CD4-positive, alpha-beta T cell treated with Interleukin-6 at 100 ng/mL for 8 hours (primary cell): Measurements from ENCODE around the gene TXNRD3.
"Not testable (repeated sequence)": the region's sequence is repeated elsewhere in the genome, so short reads cannot be mapped to it uniquely, and the experiment has no call there.

Experiments used
- DNase-seq: peaks from one replicate; pipeline ENCODE4 v3.0.0-alpha.2; 2020; ENCODE audit warnings: mixed read lengths, low spot score

TXNRD3 gene

DNA sequence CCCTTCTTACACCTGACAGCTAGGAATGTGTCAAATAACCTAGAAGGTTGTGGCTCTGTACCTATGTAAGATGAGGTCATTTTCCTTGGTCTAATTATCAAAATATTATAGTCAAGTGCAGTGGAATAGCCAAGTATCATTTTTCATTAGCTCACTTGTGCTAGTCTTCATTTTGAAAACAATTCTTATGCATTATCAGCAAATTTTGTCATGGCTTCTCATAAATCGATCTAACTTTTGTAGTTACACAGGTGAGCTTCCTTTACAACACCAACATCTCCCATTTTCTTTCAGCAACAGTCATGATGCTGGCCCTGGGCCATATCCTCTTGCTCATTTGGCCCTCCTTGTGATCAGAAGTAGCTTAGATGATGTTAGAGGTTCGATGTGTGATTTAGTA lies 10.3 kb downstream of the TXNRD3 start:
- DNase-seq = no peak

DNA sequence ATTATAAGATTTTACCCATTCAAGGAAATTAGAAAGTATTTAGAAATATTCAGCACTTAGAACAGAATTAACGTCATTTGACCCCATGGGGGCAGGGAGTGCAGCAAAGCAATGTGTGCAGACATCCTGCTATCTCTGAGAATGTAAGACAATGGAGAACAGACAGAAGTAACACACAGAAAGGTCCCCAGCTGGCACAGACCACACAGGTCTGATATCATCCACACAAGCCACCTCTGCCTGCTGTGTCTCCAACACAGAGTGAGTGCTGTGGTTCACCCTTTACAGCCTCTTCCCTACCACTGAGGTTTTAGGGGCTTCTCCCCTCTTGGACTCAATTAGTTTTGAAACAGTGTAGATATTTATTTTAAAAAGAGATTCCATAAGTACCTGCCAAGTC lies 16.1 kb downstream of the TXNRD3 start:
- no peak for DNase-seq

DNA sequence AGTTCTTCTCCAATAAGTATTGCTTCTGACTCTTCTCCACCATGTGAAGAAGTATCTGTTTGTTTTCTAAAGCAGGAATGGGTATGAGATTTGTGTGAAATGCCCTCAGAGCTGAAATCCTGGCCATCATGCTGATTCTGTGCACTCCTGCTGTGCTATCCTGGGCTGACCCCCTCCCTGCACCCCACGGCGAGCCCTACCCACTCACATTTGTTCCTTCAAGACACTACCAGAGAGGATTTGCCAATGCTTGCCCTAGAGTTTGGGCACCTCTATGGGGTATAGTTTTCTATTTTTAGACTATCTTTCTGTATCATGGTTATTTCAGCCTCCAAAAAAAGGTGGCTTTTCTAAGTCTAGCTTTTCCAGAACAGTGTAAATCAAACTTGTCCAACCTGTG lies 18.5 kb downstream of the TXNRD3 start:
- no peak for DNase-seq

DNA sequence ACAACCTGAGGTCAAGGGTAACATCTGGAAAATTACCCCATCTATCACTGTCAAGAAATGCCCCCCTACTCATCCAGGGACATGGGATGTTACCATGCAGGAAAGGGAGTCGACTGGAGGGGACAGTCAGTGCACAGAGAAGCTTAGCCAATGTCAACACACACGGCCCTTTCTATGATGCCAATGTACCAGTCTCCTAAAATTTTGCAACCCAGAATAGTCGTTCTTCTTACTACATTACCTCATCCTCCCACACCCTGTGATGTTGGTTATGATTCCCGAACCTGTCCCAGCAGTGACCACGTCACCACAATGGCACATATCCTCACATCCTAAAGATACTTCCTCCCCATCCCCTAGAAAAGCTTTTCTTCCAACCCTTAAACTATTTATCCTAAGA lies 20.1 kb downstream of the TXNRD3 start:
- no peak for DNase-seq

DNA sequence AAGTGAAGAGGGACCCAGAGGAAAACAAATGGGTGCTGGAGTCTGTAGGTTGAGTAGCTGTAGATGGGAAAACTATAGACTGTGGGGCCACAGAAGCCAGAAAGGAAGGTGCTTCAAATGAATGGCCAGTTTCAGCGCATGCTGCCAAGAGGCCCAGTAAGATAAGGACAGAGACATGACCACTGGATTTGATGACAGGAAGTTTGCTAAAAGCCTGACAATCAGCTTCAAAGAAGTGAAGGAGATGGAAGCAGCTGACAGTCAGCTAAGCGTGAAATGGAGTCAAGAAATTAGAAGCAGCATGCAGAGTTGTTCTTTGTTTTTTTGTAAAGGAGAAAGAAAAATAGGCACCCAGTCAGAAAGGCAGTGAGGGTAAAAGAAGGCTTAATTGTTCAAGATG lies 24.9 kb downstream of the TXNRD3 start:
- DNase-seq = no peak

DNA sequence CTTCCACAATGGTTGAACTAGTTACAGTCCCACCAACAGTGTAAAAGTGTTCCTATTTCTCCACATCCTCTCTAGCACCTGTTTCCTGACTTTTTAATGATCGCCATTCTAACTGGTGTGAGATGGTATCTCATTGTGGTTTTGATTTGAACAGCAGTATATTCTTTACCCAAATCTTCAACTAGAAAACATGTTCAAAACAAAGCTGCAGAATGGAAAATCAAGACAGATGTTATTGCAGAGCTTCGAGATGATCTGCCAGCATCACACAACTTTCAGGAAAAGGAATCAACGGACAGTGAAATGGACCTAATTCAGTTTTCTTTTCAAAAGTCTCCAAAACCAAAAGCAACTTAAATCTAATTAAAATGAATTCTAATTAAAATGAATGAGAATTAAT lies 29.2 kb downstream of the TXNRD3 start:
- DNase-seq = not testable (repeated sequence)

DNA sequence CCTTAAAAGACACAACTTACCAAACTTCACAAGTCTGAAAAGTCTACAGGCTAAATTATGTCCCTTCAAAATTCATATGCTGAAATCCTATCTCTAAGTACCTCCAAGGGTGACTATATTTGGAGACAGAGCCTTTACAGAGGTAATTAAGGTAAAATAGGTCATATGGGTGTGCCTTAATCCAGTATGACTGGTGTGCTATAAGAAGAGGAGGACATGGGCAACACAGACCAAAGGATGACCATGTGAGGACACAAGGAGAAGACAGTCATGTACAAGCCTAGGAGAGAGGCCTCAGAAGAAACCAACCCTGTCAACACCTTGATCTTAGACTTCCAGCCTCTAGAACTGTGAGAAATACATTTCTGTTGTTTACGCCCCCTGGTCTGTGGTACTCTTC lies 32.2 kb downstream of the TXNRD3 start:
- DNase-seq = no peak

DNA sequence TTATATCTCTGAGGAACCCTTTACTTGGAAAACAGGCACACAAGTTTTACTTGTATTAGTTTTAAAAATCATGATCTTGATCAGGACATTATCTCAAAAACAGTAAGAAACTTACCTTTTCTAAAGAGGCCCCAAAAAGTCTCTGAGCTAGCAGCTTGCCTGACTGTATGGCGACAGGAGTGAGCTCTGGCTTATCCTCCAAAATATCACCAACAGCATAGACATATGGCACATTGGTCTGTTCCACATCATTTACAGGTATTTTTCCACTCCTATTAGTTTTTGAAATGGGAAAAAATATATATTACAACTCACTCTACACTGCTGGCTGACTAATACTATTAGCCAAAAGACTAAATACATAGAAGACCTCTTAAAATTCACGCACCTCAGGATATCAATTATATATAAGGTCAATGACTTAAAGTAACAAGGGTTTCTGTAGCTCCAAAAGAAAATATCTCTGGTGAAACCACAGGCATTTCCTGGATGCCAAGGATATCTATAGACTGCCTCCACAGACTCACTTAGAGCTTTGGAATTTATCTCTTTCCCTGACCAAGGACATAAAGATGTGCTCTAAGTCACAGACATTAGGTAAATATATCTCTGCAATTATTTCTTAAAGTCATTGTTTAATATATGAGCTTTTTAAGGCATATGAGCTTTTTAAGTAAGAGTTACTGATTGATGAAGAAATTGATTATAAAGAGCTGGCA lies 33.1 kb downstream of the TXNRD3 start:
- no peak for DNase-seq

DNA sequence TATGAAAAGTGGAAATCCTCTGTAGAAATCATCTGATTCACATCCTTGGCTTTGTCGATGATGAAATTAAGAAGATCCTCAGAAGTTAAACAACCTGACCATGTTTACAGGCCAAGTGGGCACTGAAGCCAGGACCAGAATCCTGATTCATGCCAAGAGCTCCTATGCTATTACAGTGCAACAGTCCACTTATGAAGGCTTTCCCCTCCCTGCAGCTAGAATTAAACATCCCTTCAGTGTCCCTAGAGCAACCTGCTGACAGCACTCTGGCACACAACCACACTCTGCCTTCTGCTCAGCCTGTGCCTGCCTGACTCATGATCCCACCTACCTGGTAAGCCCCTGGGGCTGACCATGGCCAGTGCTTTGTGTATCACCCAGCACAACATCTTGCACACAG lies 33.8 kb downstream of the TXNRD3 start:
- DNase-seq = no peak

DNA sequence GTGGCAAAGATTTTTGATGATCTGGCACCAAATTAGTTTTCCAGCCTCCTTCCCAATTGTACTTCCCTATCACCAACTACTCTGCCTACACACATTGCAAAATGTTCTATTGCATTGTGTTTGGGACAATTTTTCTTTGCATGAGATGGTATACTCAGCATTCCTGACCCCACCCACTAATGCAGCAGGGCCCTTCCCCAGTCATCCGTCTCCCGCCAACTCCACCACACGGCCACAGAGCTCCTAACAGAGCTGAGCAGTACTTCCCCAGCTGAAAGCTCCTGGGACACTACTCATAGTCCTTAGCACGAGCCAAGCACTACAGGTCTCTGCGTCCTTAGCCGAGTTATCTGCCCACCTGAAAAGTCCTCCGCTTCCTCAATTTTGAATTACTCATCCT lies 34.2 kb downstream of the TXNRD3 start:
- no peak for DNase-seq

DNA sequence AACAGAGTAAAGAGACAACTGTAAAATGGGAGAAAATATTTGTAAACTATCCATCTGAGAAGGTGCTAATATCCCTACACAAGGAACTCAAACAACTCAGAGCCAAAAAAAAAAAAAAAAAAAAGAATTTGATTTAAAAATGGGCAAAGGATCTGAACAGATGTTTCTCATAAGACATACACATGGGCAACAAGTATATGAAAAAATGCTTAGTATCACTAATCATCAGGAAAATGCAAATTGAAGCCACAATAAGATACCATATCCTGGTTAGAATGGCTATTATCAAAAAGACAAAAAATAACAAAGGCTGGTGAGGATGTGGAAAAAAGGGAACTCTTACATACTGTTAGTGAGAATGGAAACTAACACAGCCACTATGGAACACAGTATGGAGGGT lies 36.2 kb downstream of the TXNRD3 start:
- DNase-seq = no peak

DNA sequence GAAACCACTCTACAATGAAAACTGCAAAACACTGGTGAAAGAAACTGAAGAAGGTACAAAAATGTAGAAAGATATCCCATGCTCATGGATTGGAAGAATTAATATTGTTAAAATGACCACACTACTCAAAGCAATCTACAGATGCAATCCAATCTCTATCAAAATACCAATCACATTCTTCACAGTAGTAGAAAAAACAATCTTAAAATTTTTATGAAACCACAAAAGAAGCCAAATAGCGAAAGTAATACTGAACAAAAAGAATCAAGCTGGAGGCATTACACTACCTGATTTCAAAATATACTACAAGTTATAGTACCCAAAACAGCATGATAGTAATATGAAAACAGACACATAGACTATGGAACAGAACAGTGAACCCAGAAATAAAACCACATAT lies 36.9 kb downstream of the TXNRD3 start:
- no peak for DNase-seq

DNA sequence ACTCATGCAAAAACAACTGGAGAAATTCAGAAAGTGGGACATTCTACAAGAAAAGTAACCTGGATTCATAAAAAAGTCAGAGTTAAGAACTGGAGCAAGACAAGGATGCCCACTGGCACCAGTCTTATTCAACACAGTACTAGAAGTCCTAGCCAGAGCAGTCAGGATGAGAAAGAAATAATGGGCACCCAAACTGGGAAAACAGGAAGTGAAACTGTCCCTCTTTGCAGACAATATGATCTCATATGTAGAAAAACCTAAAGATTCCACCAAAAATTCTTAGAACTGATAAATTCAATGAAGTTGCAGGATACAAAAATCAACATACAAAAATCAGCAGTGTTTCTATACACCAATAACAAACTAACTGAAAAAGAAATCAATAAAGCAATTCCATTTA lies 37.4 kb downstream of the TXNRD3 start:
- DNase-seq = no peak

DNA sequence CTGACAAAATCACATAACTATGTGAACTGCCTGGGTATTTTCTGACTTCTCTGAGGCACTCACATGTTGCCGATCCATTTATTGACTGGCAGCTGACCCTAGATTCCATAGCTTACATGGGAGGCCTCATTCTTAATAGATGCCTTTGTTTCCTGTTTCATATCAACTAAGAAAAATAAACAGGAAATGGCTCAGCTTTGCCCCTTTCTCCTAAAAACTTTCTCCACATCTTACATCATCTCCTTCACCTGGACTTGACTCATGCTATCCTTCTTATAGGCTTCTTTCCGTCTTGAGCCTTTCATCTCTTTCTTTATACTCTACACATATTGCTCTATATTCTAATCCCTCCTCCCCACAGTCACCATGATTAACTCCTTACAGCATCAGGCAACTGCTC lies 38.0 kb downstream of the TXNRD3 start:
- DNase-seq = no peak

DNA sequence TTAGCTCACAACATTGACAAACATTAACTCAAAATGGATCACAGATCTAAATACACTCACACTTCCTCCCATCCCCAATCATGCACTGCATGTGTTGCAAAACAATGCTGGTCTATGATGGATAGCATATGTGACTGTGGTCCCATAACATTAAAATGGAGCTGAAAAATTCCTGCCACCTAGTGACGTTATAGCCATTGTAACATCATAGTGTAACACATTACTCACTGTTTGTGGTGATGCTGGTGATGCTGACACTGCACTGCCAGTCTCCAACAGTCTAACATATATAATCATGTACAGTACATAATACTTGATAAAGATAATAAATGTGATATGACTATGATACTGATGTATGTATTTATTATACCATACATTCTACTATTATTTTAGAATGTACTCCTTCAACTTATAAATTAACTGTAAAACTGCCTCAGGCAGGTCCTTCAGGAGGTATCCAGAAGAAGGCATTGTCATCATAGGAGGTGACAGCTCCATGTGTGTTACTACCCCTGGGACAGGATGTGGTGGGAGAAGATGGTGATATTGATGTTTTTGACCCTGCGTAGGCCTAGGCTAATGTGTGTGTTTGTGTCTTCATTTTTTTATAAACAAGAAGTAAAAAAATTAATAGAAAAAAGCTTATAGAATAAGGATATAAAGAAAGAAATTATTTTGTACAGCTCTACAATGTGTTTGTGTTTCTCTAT lies 41.3 kb downstream of the TXNRD3 start:
- DNase-seq = no peak

DNA sequence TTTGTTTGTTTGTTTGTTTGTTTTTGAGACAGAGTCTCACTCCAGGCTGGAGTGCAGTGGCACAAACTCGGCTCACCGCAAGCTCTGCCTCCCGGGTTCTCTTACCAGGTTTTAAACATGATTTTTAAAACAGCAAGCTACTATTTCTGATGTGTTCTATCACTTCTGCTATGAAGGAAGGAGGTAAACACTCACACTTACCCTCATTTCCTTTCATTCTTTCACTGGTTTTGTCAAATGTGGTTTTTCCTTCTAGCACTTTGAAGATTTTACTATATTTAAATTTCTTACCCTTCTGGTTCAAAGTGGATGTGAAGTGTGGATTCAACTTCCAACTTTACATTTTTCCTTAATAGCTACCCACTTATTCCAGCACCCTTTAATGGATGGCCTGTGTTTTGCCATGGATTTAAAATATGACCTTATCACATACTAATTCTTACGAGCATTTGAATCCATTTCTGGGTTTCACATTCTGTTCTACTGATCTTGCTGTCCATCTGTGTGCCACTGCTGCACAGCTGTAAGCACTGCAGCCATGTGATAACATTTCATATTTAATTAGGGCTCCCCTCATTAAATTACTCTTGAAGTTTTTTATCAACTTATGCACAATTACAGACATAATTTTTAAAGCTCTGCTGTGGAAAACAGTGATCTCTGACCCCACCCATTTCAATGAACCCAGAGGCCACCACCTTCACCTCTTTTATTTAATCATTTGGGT lies 42.3 kb downstream of the TXNRD3 start:
- DNase-seq = no peak

DNA sequence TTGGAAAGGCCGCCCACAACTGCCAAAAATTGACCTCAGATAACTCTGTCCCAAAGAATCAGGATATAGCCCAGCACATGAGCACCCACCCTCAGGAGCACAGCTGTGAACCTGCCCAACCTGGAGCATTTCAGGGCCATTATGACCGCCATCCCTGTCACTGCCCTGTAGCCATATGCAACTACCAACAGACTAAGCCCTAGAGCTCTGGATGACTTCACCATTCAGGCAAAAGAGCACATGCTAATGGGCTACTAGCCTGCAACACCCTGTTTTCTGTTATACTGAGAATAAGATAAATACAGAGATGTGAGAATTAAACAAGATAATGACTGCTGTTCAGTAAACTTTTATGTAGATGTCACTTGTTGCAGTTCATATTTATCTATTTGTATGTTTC lies 45.0 kb downstream of the TXNRD3 start:
- no peak for DNase-seq

DNA sequence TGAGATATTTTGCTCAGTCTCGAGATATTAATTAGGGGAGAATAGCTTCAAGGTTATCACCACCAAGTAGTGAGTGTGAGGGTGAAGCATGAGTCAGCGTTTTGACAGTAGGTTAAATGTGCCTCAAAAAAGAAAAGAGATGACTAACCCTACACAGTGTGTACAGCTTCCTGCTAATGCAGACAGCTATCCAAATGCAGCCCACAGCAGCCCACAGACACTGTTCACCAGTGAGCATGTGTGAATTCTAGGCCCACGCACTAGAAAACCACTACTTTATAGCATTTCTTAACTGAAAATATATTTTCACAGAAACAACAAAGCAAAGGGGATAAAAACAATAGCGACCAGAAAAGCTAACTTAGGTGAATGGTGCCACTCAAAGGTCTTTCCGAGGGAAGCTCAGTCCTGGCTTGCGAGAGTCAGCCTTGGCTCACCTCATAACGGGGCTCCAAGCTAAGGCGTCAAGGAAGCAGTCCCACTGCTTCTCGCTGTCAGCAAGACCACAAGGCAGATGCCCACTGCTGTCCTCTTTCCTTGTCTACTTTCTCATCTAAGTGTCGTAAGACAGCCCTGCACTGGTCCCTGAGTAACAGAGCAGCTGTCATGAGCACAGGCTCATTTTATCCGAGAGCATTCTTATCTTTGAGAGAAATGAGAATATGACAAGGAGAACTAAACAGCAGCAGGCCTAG lies 47.6 kb downstream of the TXNRD3 start:
- no peak for DNase-seq

DNA sequence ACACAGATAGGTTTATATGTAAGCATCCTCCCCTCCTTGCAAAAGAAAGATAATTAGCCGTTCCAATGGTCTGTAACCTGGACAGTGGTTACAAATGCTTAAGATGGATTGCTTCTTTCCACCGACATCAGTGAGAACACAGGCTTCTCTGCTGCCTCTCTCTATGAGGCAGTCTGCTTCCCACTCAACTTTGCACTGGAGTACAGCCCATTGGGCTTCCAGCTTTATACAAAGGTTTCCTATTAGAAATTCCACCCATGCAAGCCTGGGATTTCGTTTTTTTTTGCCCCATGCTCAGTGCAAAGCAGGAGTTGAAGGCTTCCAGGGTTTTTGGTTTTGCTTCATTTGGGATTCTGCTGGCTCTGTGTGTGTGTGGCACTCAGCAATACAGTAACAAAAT lies 48.9 kb downstream of the TXNRD3 start:
- no peak for DNase-seq

DNA sequence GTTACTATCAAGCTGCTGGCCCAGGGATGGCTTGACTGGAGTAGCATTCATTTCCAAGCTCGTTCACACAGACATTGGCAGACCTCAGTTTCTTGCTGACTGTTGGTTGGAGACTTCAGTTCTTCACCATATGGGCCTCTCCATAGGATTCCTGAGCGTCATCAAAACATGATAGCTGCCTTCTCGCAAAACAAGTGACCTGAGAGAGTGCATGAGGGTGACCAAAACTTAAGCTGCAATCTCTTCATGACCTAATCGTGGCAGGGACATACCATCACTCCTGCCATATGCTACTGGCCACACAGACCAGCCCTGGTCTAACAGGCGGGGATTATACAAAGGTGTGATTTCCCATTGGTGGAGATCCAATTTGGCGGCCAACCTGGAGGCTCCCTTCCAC lies 50.2 kb downstream of the TXNRD3 start:
- DNase-seq = no peak

DNA sequence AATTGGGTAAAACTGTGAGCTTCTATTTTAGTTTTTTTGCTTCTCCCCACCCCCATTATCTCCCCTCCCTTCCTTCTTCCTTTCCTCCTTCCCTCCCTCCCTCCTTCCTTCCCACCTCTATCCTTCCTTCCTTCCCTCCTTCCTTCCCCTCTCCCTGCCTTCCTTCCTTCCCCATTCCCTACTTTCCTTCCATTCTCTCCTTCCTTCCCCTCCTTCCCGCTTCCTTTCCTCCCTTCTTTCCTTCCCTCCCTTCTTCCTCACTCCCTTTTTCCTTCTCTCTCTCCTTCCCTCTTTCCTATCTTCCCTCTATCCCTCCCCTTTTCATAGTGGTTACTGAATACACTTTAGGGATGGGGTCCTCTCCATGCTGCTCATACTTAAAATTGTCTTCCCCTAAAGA lies 55.8 kb downstream of the TXNRD3 start:
- no peak for DNase-seq

DNA sequence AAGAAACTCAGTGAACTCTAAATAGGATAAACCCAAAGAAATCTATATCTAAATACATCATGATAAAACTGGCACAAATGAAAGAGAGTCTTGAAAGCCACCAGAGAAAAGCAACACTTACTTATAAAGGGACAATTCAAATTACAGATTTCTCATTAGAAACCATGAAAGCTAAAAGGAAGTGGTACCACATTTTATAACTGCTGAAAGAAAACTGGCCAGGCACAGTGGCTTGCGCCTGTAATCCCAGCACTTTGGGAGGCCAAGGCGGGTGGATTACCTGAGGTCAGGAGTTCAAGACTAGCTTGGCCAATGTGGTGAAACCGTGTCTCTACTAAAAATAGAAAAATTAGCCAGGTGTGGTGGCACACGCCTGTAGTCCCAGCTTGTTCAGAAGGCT lies 59.4 kb downstream of the TXNRD3 start:
- not testable (repeated sequence) for DNase-seq

DNA sequence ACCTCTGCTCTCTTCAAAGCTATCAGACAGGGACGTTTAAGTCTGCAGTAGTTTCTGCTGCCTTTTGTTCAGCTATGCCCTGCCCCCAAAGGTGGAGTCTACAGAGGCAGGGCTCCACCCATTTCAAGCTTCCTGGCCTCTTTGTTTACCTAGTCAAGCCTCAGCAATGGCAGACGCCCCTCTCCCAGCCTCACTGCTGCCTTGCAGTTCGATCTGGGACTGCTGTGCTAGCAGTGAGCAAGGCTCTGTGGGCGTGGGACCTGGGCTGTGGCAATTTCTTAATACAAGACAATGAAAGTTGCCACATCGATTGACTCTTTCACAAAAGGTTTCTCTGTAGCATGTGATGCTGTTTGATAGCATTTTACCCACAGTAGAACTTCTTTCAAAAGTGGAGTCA lies 63.4 kb downstream of the TXNRD3 start:
- not testable (repeated sequence) for DNase-seq
